Caki2 (cell line): Measurements from ENCODE around the gene NAIP. TPM values are rescaled to one million over a fixed set of nuclear protein-coding genes. Genes with fewer than 3 reads are reported as not detected.
"Not testable (repeated sequence)": the region's sequence is repeated elsewhere in the genome, so short reads cannot be mapped to it uniquely, and the experiment has no call there.

Source experiments
- DNase-seq: peaks from one replicate; pipeline ENCODE4 v3.0.0-alpha.2; 2015; ENCODE audit warnings: low read depth
- in situ Hi-C: cut with HindIII; loops from 2 replicates; pipeline ENCODE4 v1.10.0; 2016; ENCODE audit warnings: low sequenced_read_pairs, low pct_unique_long_range_greater_than_20kb, mixed read lengths
- total RNA-seq: library from RNA; depleted of rRNA; stranded (reverse); fragments of >200 nt; shearing (Covaris generic); gene quantifications from 2 replicates; pipeline ENCODE4 v1.2.3, GENCODE V29; 2014; ENCODE audit warnings: low replicate concordance; rRNA removed

The NAIP gene
- total RNA-seq = 1.2 TPM in 1 of 2 replicates, not detected in the other

DNA sequence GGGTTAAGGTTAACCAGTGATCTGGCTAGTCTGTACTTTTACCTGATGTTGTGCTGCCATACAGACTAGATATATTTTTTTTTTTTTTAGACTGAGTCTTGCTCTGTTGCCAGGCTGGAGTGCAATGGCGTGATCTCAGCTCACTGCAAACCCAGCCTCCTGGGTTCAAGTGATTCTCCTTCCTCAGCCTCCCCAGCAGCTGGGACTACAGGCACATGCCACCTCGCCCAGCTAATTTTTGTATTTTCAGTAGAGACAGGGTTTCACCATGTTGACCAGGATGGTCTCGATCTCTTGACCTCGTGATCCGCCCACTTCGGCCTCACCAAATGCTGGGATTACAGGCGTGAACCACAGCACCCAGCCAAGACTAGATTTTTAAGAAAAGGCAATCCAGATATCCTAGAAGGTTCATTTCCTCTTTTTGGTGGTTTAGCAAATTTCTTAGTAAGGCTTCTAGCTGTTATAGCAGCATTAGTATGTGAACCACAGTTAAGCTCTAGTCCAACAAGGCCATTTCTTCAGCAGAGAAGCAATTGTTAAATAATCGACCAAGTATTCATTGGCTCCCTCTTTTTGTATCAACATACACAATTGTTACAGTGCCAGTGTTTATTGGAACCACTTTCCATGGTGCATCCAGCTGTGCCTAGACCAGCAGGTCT, at the start of gene NAIP:
NAIP (minus strand) TSS at position 51 of the 665 bp plus-strand sequence. CDS start 12,424 bp downstream, outside the sequence.
- DNase-seq, in situ Hi-C loops: not testable (repeated sequence)

- in situ Hi-C loops, DNase-seq: not testable (repeated sequence)
These were observed 42.3 kb upstream of the NAIP start, which contains the start of gene GTF2H2 for GRCh38 chr5:71067262-71067928. Gene GTF2H2, minus strand, starts transcription at chr5:71067676. Its CDS starts 4,913 bp downstream, at chr5:71062763.

- in situ Hi-C loops, DNase-seq: not testable (repeated sequence)
These were observed 36.2 kb upstream of the NAIP start for GRCh38 chr5:71061322-71061721.

- DNase-seq, in situ Hi-C loops: not testable (repeated sequence)
These were observed 34.3 kb upstream of the NAIP start for GRCh38 chr5:71059426-71059825.

DNA sequence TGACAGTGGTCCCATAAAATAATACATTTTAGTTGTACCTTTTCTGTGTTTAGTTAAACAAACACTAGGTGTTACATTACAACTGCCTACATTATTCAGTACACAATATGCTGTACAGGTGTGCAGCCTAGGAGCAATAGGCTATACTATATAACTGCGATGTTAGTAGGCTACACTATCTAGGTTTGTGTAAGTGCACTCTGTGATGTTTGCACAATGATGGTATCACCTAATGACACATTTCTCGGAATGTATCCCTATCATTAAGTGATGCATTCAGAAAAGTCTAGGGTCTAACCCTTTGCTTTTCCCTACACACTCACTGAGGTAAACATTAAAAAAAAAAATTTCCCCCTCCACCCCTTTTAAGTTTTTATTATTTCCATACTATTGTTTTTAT, 19.7 kb upstream of the NAIP start:
- DNase-seq, in situ Hi-C loops: not testable (repeated sequence)

GRCh38 chr5:71044128-71044527, 19.0 kb upstream of the NAIP start:
- DNase-seq, in situ Hi-C loops: not testable (repeated sequence)

- in situ Hi-C loops, DNase-seq: not testable (repeated sequence)
These were observed 6.1 kb upstream of the NAIP start for GRCh38 chr5:71031046-71031776.

GRCh38 chr5:71020643-71021042, 4.5 kb downstream of the NAIP start:
- DNase-seq, in situ Hi-C loops: not testable (repeated sequence)

GRCh38 chr5:71018376-71019005, 6.6 kb downstream of the NAIP start:
- DNase-seq, in situ Hi-C loops: not testable (repeated sequence)

DNA sequence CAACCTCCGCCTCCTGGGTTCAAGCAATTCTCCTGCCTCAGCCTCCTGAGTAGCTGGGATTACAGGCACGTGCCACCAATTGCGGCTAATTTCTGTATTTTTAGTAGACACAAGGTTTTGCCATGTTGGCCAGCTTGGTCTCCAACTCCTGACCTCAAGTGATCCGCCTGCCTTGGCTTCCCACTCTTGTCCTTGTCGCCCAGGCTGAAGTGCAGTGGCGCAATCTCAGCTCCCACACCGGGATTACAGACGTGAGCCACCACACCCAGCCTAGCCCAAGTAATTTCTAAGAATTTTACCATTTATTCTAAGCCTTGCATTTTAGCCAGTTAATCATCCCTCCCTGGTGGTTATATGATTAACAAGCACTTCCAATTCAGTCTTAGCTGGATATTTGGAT, 11.0 kb downstream of the NAIP start:
- in situ Hi-C loops = no loop called here
- DNase-seq = no peak

GRCh38 chr5:71013575-71013974, 11.6 kb downstream of the NAIP start:
- in situ Hi-C loops = no loop called here
- no peak for DNase-seq

DNA sequence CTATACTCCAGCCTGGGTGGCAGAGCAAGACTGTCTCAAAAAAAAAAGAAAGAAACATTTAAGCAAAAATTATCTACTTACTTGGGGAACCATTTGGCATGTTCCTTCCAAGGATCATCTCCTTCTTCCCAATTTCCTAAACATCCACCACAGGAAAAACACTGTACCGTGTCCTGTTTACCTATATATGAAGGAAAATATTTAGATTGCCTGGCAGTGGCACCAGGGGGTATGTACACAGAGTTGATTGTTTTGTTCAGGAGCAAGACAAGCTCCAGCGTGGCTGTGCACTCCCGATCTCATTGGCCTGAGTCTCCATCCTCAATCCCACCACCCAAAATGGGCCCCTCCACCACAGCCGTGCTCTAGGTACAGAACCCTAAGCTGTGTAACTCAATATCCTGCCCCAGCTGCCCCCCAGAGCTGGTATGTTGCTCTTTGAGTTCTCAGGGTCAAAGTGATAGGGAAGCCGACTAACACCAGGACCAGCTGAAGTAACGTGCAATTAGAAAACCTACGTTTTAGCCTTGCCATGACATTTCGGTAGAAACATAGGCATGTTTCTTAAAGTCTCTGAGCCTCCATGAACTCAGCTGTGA, 13.8 kb downstream of the NAIP start:
- no peak for DNase-seq
- in situ Hi-C loops = no loop called here

DNA sequence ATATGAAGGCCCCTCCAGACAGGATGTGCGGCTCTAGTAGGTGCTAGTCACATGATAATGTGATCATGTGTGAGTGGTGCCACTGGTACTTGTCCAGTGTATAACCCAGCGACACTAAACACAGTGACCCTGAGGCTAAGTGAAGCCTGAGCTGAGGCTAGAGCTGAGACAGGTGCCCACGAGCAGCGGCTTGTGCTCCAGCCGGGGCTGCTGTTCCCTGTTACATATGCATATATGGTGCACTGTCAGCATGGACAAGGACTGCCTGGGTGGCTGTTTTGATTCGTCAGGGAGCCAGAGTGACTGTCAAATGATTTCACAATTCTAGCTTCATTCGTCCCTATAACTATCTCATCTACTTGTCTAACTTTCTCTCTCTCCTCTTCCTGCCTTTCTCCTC, 18.2 kb downstream of the NAIP start:
- in situ Hi-C loops, DNase-seq: not testable (repeated sequence)

GRCh38 chr5:70984882-70985281, 40.3 kb downstream of the NAIP start:
- in situ Hi-C loops, DNase-seq: not testable (repeated sequence)

DNA sequence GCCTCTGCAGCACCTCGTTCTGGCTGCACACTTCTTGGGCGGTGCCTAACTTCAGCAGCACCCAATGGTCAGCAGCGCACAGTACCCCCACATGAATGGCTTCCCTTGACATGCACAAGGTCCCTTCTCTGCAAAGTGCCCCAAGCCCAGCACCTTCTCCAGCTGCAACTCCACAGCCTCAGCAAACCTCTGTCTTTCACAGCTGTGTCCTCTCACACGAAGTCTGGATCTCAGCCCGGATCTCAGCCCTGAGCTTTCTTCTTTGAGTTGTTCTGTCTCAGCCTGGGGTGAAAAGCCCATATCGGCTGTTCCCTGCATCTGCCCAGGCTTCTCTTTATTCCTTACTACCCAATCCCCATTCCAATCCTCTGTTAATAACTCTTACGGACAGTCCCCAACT, 57.9 kb downstream of the NAIP start:
- in situ Hi-C loops, DNase-seq: not testable (repeated sequence)

- in situ Hi-C loops, DNase-seq: not testable (repeated sequence)
These were observed 60.6 kb downstream of the NAIP start for GRCh38 chr5:70964531-70964930.

- in situ Hi-C loops, DNase-seq: not testable (repeated sequence)
These were observed 72.1 kb downstream of the NAIP start for GRCh38 chr5:70953068-70953467.

GRCh38 chr5:70932560-70932959, 92.6 kb downstream of the NAIP start:
- in situ Hi-C loops, DNase-seq: not testable (repeated sequence)
